K562 (cell line): ENCODE data around the gene LPAR3. TPM values are rescaled to one million over a fixed set of nuclear protein-coding genes. Genes with fewer than 3 reads are reported as not detected.

Experiments used
- ATAC-seq: fragments of 200-7000 bp; cut with Tn5 transposase; 3 replicates; pipeline ENCODE4 v1.9.1; 2020; ENCODE audit warnings: moderate library complexity
- BruUV-seq: library from RNA; stranded (reverse); fragments of 400-500 nt; replicated peaks from 2 replicates; lab custom pipeline; 2021; lab: Mats Ljungman, UMichigan
- CTCF ChIA-PET: fragments of 300-600 bp; formaldehyde crosslinking; extraction: SDS; loops from one replicate; lab custom pipeline; 2021; ENCODE audit warnings: low intra/inter-chr PET ratio; lab: Yijun Ruan, JAX
- POLR2A ChIA-PET: fragments of 300-600, 350-650 bp; sonication (Branson Sonifier 250); formaldehyde crosslinking; extraction: SDS; loops from one replicate; lab custom pipeline; 2021; ENCODE audit warnings: antibody characterized with exemption, inconsistent platforms; lab: Yijun Ruan, JAX
- DNase-seq, 4 experiments: peaks; one replicate each; pipeline versions ENCODE4 v3.0.0 to v3.0.0-alpha.2; 2011 to 2018; ENCODE audit warnings: low spot score in 3 of 4, mixed read lengths in 3 of 4; ENCODE audit errors: extremely low read depth in 1 of 4
- FAIRE-seq: peaks from 2 replicates; lab custom pipeline; 2011; peaks lifted over from hg19 to GRCh38; lab: Jason Lieb, UNC
- H2AFZ ChIP-seq: 2 replicates; pipeline ENCODE4 v1.6.0; 2011; ENCODE audit warnings: low read depth, low read length, control low read depth, inconsistent platforms
- H3K27ac ChIP-seq: fragments of 200-600 bp; 3 replicates; pipeline ENCODE4 v1.8.0; 2011; ENCODE audit warnings: low read depth, mild to moderate bottlenecking, control low read depth, inconsistent platforms, low read length, moderate library complexity, mixed read lengths; ENCODE audit errors: extremely low read depth
- H3K27me3 ChIP-seq, 2 experiments: fragments of 300-600 bp in 1 of 2; 2 replicates in 1 of 2; 3 replicates in 1 of 2; pipeline versions ENCODE4 v1.6.0 to v1.8.0; 2011; ENCODE audit warnings: inconsistent platforms in 2 of 2, low read length in 2 of 2, mild to moderate bottlenecking in 1 of 2, mixed read lengths in 1 of 2, moderate library complexity in 1 of 2; ENCODE audit not compliant: control insufficient read depth in 2 of 2, insufficient read depth in 2 of 2
- H3K36me3 ChIP-seq: fragments of 300-600 bp; 3 replicates; pipeline ENCODE4 v1.8.0; 2011; ENCODE audit warnings: mild to moderate bottlenecking, low read length, inconsistent platforms; ENCODE audit not compliant: control insufficient read depth, insufficient read depth
- H3K4me1 ChIP-seq, 2 experiments: fragments of 200-600 bp in 1 of 2; replicated peaks in 1 of 2; 2 replicates in 1 of 2; 3 replicates in 1 of 2; pipeline versions ENCODE4 v1.5.1 to v1.8.0; 2011; ENCODE audit warnings: inconsistent platforms in 2 of 2, low read length in 2 of 2, mild to moderate bottlenecking in 1 of 2, mixed read lengths in 1 of 2, moderate library complexity in 1 of 2; ENCODE audit not compliant: control insufficient read depth in 2 of 2, insufficient read depth in 2 of 2
- H3K4me2 ChIP-seq: 2 replicates; pipeline ENCODE4 v1.6.1; 2011; ENCODE audit warnings: low read length, control low read depth, inconsistent platforms, mixed read lengths; ENCODE audit not compliant: insufficient read depth
- H3K4me3 ChIP-seq: fragments of 200-600 bp; sonication (generic), shearing (Covaris generic); 2 replicates; pipeline ENCODE4 v1.5.1; 2016; ENCODE audit warnings: control low read depth, inconsistent platforms
- H3K79me2 ChIP-seq: fragments of 200-600 bp; 3 replicates; pipeline ENCODE4 v1.8.0; 2011; ENCODE audit warnings: low read length, inconsistent platforms; ENCODE audit not compliant: control insufficient read depth, insufficient read depth
- H3K9ac ChIP-seq, 2 experiments: 2 replicates each; pipeline versions ENCODE4 v1.6.0 to v1.6.1; 2011; ENCODE audit warnings: low read depth in 2 of 2, low read length in 2 of 2, control low read depth in 1 of 2, inconsistent platforms in 1 of 2, mild to moderate bottlenecking in 1 of 2, mixed read lengths in 1 of 2; ENCODE audit not compliant: insufficient read depth in 1 of 2
- H3K9me1 ChIP-seq: one replicate; pipeline ENCODE4 v1.6.0; 2011; ENCODE audit warnings: inconsistent platforms, mild to moderate bottlenecking, low read length, moderate library complexity; ENCODE audit not compliant: control insufficient read depth, insufficient read depth
- H3K9me3 ChIP-seq: replicated peaks from 2 replicates; pipeline ENCODE4 v1.5.1; 2011; ENCODE audit warnings: low read depth, low read length, inconsistent platforms; ENCODE audit not compliant: control insufficient read depth, insufficient read depth
- H4K20me1 ChIP-seq: replicated peaks from 2 replicates; pipeline ENCODE4 v1.6.1; 2011; ENCODE audit warnings: low read length, inconsistent platforms, mixed read lengths; ENCODE audit not compliant: control insufficient read depth, insufficient read depth
- ARHGAP35 ChIP-seq: fragments of 450-650 bp; IDR thresholded peaks from 2 replicates; pipeline ENCODE4 v1.6.1; 2018; ENCODE audit not compliant: partially characterized antibody
- CEBPB ChIP-seq: fragments of 450-650 bp; IDR thresholded peaks from 2 replicates; pipeline ENCODE4 v1.6.1; 2016; ENCODE audit warnings: missing genetic modification characterization, missing compliant biosample characterization
- CEBPG ChIP-seq, 3 experiments: fragments of 200-800 bp in 1 of 3; sonication (Bioruptor generic) in 1 of 3; sonication (generic) in 1 of 3; formaldehyde crosslinking in 1 of 3; IDR thresholded peaks in 2 of 3; conservative IDR thresholded peaks in 1 of 3; 2 replicates each; pipeline versions ENCODE4 v1.6.1 to v1.8.0; 2016 to 2022; ENCODE audit warnings: missing compliant biosample characterization in 2 of 3, missing genetic modification characterization in 2 of 3, mild to moderate bottlenecking in 1 of 3, missing genetic modification reagents in 1 of 3
- DACH1 ChIP-seq: fragments of 450-650 bp; IDR thresholded peaks from 2 replicates; pipeline ENCODE4 v1.6.1; 2018; ENCODE audit not compliant: partially characterized antibody
- SP1 ChIP-seq: sonication (generic); formaldehyde crosslinking; IDR thresholded peaks from 2 replicates; pipeline ENCODE4 v1.8.1; 2022; ENCODE audit warnings: mild to moderate bottlenecking, missing genetic modification reagents
- ZSCAN32 ChIP-seq: fragments of 450-650 bp; formaldehyde crosslinking; IDR thresholded peaks from 2 replicates; pipeline ENCODE4 v1.4.0; 2020; ENCODE audit warnings: mild to moderate bottlenecking, moderate library complexity
- WGBS: fragments of 100-300 bp; shearing (Covaris generic); methylation state at CpG from one replicate; pipeline ENCODE4 v1.1.6; 2016; ENCODE audit warnings: low coverage, mixed read lengths; ENCODE audit not compliant: insufficient coverage; ENCODE audit errors: missing lambda C conversion rate; 5-methylcytosine and 5-hydroxymethylcytosine counted together
- in situ Hi-C: fragments of 300-500 bp; cut with MboI; formaldehyde crosslinking; loops from 4 replicates; pipeline ENCODE4 v1.15.0; 2018; ENCODE audit warnings: inconsistent platforms, mixed read lengths
- intact Hi-C: fragments of 100-400 bp; cut with micrococcal nuclease; formaldehyde crosslinking; loops from 2 replicates; pipeline ENCODE4 v1.14.2; 2022
- polyA plus RNA-seq, 8 experiments: library from polyadenylated mRNA; depleted of rRNA in 4 of 8; stranded (reverse) in 5 of 8; unstranded in 3 of 8; fragments of >200 nt; fragmentation: Nextera tagmentation in 2 of 8; fragmentation: Illumina TruSeq in 1 of 8; extraction: Ambion mirVana in 2 of 8; extraction: Trizol in 1 of 8; gene quantifications; 2 replicates each; pipeline versions ENCODE4 v1.2.1 to v1.2.3, GENCODE V29; 2011 to 2014; ENCODE audit warnings: inconsistent platforms in 1 of 8, missing spikeins in 1 of 8
- total RNA-seq, 7 experiments: library from RNA; depleted of rRNA in 6 of 7; stranded (reverse); fragments of >200 nt in 6 of 7; fragmentation: Illumina TruSeq in 2 of 7; extraction: Trizol in 2 of 7; gene quantifications; 2 replicates each; pipeline versions ENCODE4 v1.2.1 to v1.2.3, GENCODE V29; 2011 to 2021; ENCODE audit warnings: low replicate concordance in 1 of 7
- TF ChIP-seq, protein P1 (sequence below): IDR thresholded peaks from 2 replicates; pipeline ENCODE4 v1.6.1; 2012; ENCODE audit warnings: low read depth, low read length, improper control_type of control experiment, borderline replicate concordance
- TF ChIP-seq, protein P2 (sequence below), 2 experiments: fragments of 450-650 bp in 1 of 2; sonication (generic) in 1 of 2; formaldehyde crosslinking in 1 of 2; IDR thresholded peaks in 1 of 2; conservative IDR thresholded peaks in 1 of 2; 2 replicates each; pipeline versions ENCODE4 v1.6.1 to v1.8.1; 2016 to 2023; ENCODE audit warnings: mild to moderate bottlenecking in 2 of 2, moderate library complexity in 2 of 2, inconsistent platforms in 1 of 2, missing genetic modification reagents in 1 of 2
- TF ChIP-seq, protein P3 (sequence below): fragments of 450-650 bp; IDR thresholded peaks from 2 replicates; pipeline ENCODE4 v1.6.1; 2018; ENCODE audit warnings: mild to moderate bottlenecking, low read depth; ENCODE audit not compliant: partially characterized antibody
- TF ChIP-seq, protein P4 (sequence below): fragments of 450-650 bp; formaldehyde crosslinking; IDR thresholded peaks from 2 replicates; pipeline ENCODE4 v1.4.0; 2022; ENCODE audit warnings: mild to moderate bottlenecking, moderate library complexity

Gene LPAR3
- total and polyA plus RNA-seq, 9 of the 15 experiments (the other 6 are each of a cell fraction or from before 2014, with no cell fraction given), result 0.11 TPM; not detected in 8

DNA sequence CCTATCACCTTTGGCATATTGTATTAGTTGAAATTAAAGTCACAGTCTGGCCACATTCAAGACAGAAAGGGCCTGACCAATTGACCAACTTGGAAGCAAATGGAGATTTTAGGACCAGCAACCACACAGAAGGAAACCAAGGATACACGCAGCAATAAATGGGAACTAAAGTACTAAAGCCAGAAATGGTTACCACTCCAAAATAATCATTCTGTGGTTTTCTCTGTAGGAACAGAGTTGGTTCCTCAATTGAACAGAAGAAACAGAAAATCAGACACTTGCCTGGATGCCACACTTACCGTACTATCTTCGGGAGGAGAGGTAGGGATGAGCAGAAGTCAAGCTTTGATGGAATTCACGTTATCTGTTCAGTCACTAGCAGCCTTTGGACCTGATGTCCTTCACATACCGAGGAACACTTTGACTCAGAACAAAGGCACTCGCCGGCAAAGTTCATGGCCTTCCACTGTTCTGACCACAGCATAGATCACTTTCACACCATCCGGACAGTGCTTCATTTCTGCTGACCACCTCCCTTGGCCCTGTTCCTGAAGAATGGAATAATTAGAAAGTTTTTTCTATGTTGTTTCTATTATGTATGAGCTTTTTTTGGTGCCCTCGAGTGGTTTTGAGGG, 96.9 kb downstream of the LPAR3 start (continued):
- TF ChIP-seq, protein P1, sequence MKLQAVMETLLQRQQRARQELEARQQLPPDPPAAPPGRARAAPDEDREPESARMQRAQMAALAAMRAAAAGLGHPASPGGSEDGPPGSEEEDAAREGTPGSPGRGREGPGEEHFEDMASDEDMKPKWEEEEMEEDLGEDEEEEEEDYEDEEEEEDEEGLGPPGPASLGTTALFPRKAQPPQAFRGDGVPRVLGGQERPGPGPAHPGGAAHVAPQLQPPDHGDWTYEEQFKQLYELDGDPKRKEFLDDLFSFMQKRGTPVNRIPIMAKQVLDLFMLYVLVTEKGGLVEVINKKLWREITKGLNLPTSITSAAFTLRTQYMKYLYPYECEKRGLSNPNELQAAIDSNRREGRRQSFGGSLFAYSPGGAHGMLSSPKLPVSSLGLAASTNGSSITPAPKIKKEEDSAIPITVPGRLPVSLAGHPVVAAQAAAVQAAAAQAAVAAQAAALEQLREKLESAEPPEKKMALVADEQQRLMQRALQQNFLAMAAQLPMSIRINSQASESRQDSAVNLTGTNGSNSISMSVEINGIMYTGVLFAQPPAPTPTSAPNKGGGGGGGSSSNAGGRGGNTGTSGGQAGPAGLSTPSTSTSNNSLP, result no peak
- TF ChIP-seq SP1 (CRISPR knock-in tag), result no peak

DNA sequence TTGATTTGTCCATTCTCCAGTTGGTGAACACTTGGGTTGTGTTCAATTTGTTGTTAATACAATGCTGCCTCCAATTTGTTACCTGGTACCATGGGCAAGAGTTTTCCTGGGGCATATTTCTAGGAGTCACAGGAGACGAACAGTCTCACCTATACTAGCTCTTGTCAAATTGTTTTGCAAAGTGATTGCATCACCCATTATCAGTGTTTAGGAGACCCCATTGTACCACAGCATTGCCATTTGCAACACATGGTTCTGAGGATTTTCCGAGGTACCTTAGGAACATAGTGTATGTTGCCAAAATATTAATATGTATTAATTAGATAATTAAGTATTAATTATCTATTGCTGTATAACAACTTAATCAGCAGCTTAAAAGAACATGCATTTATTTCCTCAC, 97.8 kb downstream of the LPAR3 start:
- H3K4me2 ChIP-seq, result no peak overlapping the region
- no peaks in the 10 kb centered on the region for H3K9me3 ChIP-seq
- FAIRE-seq (no peak), ATAC-seq (no peak), DNase-seq (no peak)
- no peaks in the 10 kb centered on the region for H4K20me1 ChIP-seq
- no peak overlapping the region for H2AFZ ChIP-seq
- POLR2A ChIA-PET, result no interaction called here
- CTCF ChIA-PET, result no interaction called here
- no peaks in the 10 kb centered on the region for H3K9me1 ChIP-seq
- H3K4me1 ChIP-seq, result no peaks in the 10 kb centered on the region; a peak in 1 of 5 replicates
- in situ Hi-C loops, result no loop called here
- no peaks in the 10 kb centered on the region for H3K36me3 ChIP-seq
- intact Hi-C loops, result no loop called here
- no TSS peak for BruUV-seq
- H3K79me2 ChIP-seq, result no peaks in the 10 kb centered on the region
- H3K27me3 ChIP-seq, result no peaks in the 10 kb centered on the region
- 0% methylated on average over 2 of the region's 2 CpGs for WGBS
- no peak overlapping the region for H3K27ac ChIP-seq
- TF ChIP-seq, protein P2, sequence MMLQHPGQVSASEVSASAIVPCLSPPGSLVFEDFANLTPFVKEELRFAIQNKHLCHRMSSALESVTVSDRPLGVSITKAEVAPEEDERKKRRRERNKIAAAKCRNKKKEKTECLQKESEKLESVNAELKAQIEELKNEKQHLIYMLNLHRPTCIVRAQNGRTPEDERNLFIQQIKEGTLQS (IDR thresholded peaks at IDR 0.05), result peak; percentile 42; the same call in 1 of the 2 replicates
- TF ChIP-seq, protein P2 (CRISPR knock-in tag; conservative IDR thresholded peaks at IDR 0.05), result no peak
- peak; percentile 14 for TF ChIP-seq DACH1
- TF ChIP-seq, protein P3, sequence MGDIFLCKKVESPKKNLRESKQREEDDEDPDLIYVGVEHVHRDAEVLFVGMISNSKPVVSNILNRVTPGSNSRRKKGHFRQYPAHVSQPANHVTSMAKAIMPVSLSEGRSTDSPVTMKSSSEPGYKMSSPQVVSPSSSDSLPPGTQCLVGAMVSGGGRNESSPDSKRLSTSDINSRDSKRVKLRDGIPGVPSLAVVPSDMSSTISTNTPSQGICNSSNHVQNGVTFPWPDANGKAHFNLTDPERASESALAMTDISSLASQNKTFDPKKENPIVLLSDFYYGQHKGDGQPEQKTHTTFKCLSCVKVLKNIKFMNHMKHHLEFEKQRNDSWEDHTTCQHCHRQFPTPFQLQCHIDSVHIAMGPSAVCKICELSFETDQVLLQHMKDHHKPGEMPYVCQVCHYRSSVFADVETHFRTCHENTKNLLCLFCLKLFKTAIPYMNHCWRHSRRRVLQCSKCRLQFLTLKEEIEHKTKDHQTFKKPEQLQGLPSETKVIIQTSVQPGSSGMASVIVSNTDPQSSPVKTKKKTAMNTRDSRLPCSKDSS, result no peak
- peak; percentile 36; the same call in 1 of the 2 replicates for TF ChIP-seq CEBPB
- TF ChIP-seq ZSCAN32 (CRISPR knock-in tag), result 0 out of 2 replicates have a peak, but pooled peaks have one; percentile 49
- no peak for TF ChIP-seq CEBPG (CRISPR knock-in tag; IDR thresholded peaks at IDR 0.05)
- TF ChIP-seq CEBPG (tag; conservative IDR thresholded peaks at IDR 0.05 in 1 of 2, IDR thresholded peaks at IDR 0.05 in 1 of 2), result peak; percentile 66 to 67
- TF ChIP-seq ARHGAP35, result no peak
- TF ChIP-seq, protein P4, sequence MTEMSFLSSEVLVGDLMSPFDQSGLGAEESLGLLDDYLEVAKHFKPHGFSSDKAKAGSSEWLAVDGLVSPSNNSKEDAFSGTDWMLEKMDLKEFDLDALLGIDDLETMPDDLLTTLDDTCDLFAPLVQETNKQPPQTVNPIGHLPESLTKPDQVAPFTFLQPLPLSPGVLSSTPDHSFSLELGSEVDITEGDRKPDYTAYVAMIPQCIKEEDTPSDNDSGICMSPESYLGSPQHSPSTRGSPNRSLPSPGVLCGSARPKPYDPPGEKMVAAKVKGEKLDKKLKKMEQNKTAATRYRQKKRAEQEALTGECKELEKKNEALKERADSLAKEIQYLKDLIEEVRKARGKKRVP, result 0 out of 2 replicates have a peak, but pooled peaks have one; percentile 30
- H3K9ac ChIP-seq, result no peak overlapping the region
- no peak overlapping the region for H3K4me3 ChIP-seq
